Ovary (tissue), 9 donors: ENCODE data around the gene TTC33. TPM values are rescaled to one million over a fixed set of nuclear protein-coding genes. Genes with fewer than 3 reads are reported as not detected.

Experiments used
- DNase-seq, 5 donors: peaks; one replicate each; pipeline ENCODE4 v3.0.0-alpha.2; 2019 to 2020
- H3K27ac ChIP-seq, 2 donors: fragments of 200-600 bp; one replicate each; pipeline versions ENCODE4 v1.5.1 to v1.8.0; 2019 to 2022
- H3K27me3 ChIP-seq: fragments of 200-600 bp; one replicate; pipeline ENCODE4 v1.8.0; 2022
- H3K36me3 ChIP-seq: fragments of 200-600 bp; sonication (generic); one replicate; pipeline ENCODE4 v1.5.1; 2019
- H3K4me1 ChIP-seq: one replicate; pipeline ENCODE4 v1.8.1; 2013; ENCODE audit warnings: mild to moderate bottlenecking, moderate library complexity; ENCODE audit not compliant: insufficient read depth
- H3K4me3 ChIP-seq: fragments of 200-600 bp; sonication (generic); one replicate; pipeline ENCODE4 v1.5.1; 2017
- H3K9me3 ChIP-seq, 2 donors: fragments of 200-600 bp in 1 of 2; sonication (generic) in 1 of 2; one replicate each; pipeline versions ENCODE4 v1.5.1 to v1.8.1; 2013 to 2019; ENCODE audit warnings: mild to moderate bottlenecking in 1 of 2, moderate library complexity in 1 of 2
- EP300 ChIP-seq: sonication (generic); formaldehyde crosslinking; IDR thresholded peaks from one replicate; pipeline ENCODE4 v1.6.1; 2017; ENCODE audit warnings: antibody characterized with exemption
- POLR2A ChIP-seq: fragments of 450-650 bp; IDR thresholded peaks from one replicate; pipeline ENCODE4 v1.6.1; 2017; ENCODE audit warnings: antibody characterized with exemption, mild to moderate bottlenecking, moderate library complexity
- WGBS, 3 donors: extraction: QIAGEN DNeasy Blood & Tissue Kit in 1 of 3; methylation state at CpG; one replicate each; pipeline versions ENCODE4 v1.1.5 to v1.1.7; 2013 to 2017; 5-methylcytosine and 5-hydroxymethylcytosine counted together
- intact Hi-C, 4 donors: fragments of 100-400 bp; cut with DNase I; formaldehyde crosslinking; loops; one replicate each; pipeline versions ENCODE4 v1.11.0 to v1.15.1; 2022 to 2023
- polyA plus RNA-seq, 2 donors: library from polyadenylated mRNA; stranded (reverse); fragments of 200-250 nt in 1 of 2; fragments of 350-450 nt in 1 of 2; fragmentation: Illumina TruSeq in 1 of 2; extraction: RNeasy Lipid Tissue Mini Kit (QIAGEN cat#74804) in 1 of 2; gene quantifications; one replicate each; pipeline ENCODE4 v1.2.3, GENCODE V29; 2013 to 2014
- total RNA-seq, 7 donors: library from RNA; depleted of rRNA in 2 of 7; stranded (reverse); fragments of >200 nt in 2 of 7; fragmentation: NEBNext Ultra II Directional in 3 of 7; extraction: Animal tissue kit (Norgen Biotek cat#: 25700) in 3 of 7; gene quantifications; one replicate each; pipeline versions ENCODE4 v1.1.0 to v1.2.4, GENCODE V29; 2016 to 2023
- TF ChIP-seq, protein P1 (sequence below), 3 donors: fragments of 450-650 bp in 2 of 3; fragments of 200-600 bp in 1 of 3; IDR thresholded peaks; one replicate each; pipeline versions ENCODE4 v1.5.1 to v1.8.0; 2016 to 2022; ENCODE audit warnings: antibody characterized with exemption in 3 of 3, mild to moderate bottlenecking in 1 of 3
- donor health status: DM: no; HTN: no; CAD: no; lungs with moderate emphysema.
- donor health status: DM: no; HTN: no; CAD: no.
- donor health status: Bipolar disorder and iron deficiency.
- donor health status: DM: yes; HTN: yes; CAD: no.
- donor health status: DM: no; HTN: no; CAD: no.
- donor health status: DM: yes; HTN: yes; CAD: no.

The TTC33 gene
- total and polyA plus RNA-seq, 9 donors: 10.6 to 26.0 (median 18.8) TPM

DNA sequence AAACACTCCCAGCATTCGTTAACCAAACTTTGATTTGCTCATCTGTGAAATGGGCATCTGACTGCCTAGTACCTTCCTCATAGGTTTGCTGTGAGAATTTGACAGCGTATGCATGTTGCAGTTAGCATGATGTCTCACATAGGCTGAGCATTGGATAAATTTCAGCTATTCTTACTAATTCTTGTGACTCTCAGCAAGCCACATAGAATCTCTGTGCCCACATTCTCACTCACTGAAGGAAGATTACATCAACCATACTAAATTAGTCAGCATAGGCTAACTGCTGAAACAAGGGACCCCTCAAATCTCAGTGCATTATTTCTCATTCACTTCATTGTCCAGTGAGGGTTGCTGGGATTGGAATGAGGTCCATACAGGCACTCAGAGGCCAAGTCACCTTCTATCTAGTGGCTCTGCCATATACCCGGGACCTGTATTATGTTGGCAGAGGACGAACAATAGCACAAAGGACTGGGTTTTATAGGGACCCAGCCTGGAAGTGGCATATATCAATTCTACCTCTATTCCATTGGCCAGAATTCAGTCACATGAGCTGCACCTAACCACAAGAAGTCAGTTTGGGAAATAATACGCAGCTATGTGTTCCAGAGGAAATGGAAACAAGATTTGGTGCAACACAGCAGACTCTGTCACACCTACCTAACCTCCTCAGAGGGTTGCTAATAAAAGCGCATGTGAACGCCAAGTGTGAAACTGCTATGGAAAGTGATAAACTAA, 80.2 kb downstream of the TTC33 start:
- Histone ChIP-seq H3K27me3 (no peaks in the 10 kb centered on the region), H3K36me3 (no peaks in the 10 kb centered on the region), H3K9me3 (no peaks in the 10 kb centered on the region), H3K27ac (no peak overlapping the region), H3K4me3 (no peak overlapping the region), H3K4me1 (peaks cover 2% of the 10 kb centered on the region)
- DNase-seq: no peak
- intact Hi-C loops: loop anchor here in 1 of 4 donors (10.0 kb wide), 1 partner anchor 961 kb away; no protein-coding TSS in a partner anchor
- 84 to 93% (median 89%) methylated on average over 7 of the region's 7 CpGs for WGBS, 3 donors
- no peak for TF ChIP-seq EP300
- no peak for TF ChIP-seq POLR2A
- TF ChIP-seq, protein P1, sequence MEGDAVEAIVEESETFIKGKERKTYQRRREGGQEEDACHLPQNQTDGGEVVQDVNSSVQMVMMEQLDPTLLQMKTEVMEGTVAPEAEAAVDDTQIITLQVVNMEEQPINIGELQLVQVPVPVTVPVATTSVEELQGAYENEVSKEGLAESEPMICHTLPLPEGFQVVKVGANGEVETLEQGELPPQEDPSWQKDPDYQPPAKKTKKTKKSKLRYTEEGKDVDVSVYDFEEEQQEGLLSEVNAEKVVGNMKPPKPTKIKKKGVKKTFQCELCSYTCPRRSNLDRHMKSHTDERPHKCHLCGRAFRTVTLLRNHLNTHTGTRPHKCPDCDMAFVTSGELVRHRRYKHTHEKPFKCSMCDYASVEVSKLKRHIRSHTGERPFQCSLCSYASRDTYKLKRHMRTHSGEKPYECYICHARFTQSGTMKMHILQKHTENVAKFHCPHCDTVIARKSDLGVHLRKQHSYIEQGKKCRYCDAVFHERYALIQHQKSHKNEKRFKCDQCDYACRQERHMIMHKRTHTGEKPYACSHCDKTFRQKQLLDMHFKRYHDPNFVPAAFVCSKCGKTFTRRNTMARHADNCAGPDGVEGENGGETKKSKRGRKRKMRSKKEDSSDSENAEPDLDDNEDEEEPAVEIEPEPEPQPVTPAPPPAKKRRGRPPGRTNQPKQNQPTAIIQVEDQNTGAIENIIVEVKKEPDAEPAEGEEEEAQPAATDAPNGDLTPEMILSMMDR (IDR thresholded peaks at IDR 0.05): no peak

DNA sequence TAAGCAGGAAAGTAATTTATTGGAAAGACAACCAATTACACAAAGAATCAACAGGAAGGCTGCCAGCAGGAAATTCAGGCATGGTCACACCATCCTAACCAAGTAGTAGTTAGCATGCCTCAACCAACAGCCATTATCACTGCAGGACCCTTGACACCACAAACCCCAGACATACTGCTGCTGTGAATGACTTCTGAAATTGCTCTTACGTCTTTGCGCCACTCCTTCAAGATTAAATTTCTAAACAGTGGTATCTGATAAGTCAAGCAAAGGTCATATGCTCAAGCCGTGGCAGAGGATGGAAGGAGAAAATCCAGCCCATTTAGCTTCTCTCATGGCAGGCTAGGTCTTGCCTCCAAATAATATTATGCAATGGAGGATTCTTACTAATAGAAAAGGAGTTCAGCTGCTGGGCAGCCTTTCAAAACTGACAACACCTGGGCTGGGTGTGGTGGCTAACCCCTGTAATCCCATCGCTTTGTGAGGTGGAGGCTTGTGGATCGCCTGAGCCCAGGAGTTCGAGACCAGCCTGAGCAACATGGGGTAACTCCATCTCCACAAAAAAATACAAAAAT, 81.0 kb downstream of the TTC33 start:
- no peaks in the 10 kb centered on the region for H3K27me3 ChIP-seq
- H3K9me3 ChIP-seq: no peaks in the 10 kb centered on the region
- H3K36me3 ChIP-seq: no peaks in the 10 kb centered on the region
- no peak overlapping the region for H3K27ac ChIP-seq
- no peak overlapping the region for H3K4me3 ChIP-seq
- TF ChIP-seq POLR2A: no peak
- TF ChIP-seq, protein P1 (IDR thresholded peaks at IDR 0.05): no peak
- no peak for TF ChIP-seq EP300
- no peak for DNase-seq
- no peaks in the 10 kb centered on the region for H3K4me1 ChIP-seq
- WGBS, 3 donors: 86 to 91% (median 87%) methylated on average over 6 of the region's 6 CpGs
- intact Hi-C loops: loop anchor here in 1 of 4 donors (10.0 kb wide), 1 partner anchor 960 kb away; no protein-coding TSS in a partner anchor

DNA sequence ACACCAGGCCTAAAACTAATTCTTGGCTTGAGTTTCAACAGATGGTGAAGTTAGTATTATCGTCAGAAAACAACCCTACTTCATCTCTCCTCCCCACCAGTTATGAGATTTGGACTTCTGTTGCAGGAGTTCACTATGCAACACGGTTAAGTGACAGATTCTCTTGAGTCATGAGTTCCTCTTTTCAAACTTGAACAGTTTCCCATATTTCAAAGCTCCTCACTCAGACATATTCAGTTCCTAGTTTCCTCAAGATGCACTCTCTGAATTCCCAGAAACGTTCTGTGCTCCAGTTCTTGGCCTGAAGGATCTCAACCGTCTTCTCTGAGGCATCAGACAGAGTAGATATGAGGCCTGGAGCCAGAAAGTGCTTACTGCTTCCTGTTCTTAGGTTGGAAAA, 83.3 kb downstream of the TTC33 start:
- no peaks in the 10 kb centered on the region for H3K9me3 ChIP-seq
- 60 to 65% (median 60%) methylated on average over 4 of the region's 4 CpGs for WGBS, 3 donors
- intact Hi-C loops: loop anchor here in 1 of 4 donors (10.0 kb wide), 1 partner anchor 958 kb away; no protein-coding TSS in a partner anchor
- H3K27ac ChIP-seq: no peak overlapping the region
- no peak for TF ChIP-seq POLR2A
- TF ChIP-seq, protein P1 (IDR thresholded peaks at IDR 0.05): no peak
- TF ChIP-seq EP300: no peak
- H3K27me3 ChIP-seq: no peaks in the 10 kb centered on the region
- no peak overlapping the region for H3K4me3 ChIP-seq
- no peaks in the 10 kb centered on the region for H3K4me1 ChIP-seq
- no peak for DNase-seq
- H3K36me3 ChIP-seq: no peaks in the 10 kb centered on the region

DNA sequence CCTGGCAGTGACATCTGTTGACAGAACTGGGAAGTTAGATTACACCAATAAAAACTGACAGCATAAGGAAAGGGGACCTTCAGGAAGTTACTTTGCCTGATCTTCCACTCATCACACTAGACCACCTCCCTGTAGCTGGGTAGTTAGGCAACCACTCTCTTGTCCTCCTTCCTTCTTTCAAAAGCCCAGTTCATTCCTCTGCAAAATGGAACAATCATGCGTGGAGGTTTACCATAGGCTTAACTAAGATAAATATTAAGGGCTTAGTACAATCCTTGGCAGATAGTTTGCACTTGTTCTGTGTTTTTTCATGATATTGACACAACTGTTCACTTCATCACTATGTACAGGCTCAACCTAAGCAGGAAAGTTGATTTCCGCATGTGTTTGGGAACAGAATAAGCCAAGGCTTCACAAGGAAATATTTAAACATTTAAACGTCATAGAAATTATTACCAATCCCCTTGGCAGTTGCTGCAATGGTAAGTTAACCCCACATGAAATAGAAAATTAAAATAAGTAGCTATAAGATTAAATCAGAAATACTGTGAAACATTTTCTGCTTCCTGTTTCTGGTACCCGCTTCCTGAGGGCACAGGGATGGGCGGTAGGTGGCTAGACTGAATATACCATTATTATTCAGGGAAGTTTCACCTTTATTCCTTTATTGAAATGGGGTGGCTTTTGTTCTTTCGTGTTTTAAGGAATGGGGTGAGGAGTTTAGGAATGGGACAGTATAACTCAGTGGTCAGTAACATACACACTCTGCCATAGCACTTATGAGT, 86.0 kb downstream of the TTC33 start:
- 72 to 81% (median 77%) methylated on average over 6 of the region's 6 CpGs for WGBS, 3 donors
- Histone ChIP-seq H3K27ac (no peak overlapping the region), H3K4me3 (no peak overlapping the region), H3K4me1 (no peaks in the 10 kb centered on the region), H3K36me3 (no peaks in the 10 kb centered on the region), H3K9me3 (no peaks in the 10 kb centered on the region), H3K27me3 (no peaks in the 10 kb centered on the region)
- DNase-seq: no peak
- TF ChIP-seq, protein P1 (IDR thresholded peaks at IDR 0.05): no peak
- TF ChIP-seq POLR2A (no peak), EP300 (no peak)
- intact Hi-C loops: loop anchor here in 1 of 4 donors (10.0 kb wide), 1 partner anchor 955 kb away; no protein-coding TSS in a partner anchor
